COLO668 (cell line): ENCODE measurements around the gene RPS2.

Experiments
- DNase-seq: peaks from one replicate; lab custom pipeline; 2025; ENCODE audit not compliant: unreplicated experiment; lab: John Stamatoyannopoulos, UW

Gene RPS2

DNA sequence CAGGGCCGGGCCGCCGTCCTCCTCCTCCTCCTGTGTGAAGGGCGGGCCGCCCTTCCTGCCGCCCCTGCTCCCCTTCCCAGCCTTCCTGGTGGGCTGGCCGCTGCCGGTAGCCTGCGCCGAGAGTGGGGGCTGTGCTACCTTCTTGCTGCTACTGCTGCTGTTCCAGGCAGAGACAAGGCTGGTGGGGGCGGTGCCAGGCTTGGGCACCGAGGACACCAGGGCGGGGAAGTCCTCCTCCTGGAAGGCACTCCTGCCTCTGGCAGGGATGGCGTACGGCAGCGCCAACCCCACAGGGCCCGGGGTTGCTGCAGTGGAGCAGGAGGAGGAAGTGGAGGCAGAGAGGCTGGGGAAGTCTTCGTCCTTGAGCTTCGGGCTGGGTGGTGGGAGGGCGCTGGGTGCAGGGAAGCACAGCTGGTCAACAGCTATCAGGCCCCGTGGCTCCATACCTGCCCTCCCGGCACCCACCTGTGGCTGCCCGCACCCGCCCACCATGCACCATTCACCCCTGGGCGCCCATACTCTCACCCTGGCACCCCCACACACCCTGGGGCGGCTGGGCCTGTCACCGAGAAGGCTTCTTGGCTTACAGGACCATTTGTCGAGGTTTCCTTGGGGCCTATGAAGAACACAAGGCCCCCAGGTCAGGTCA lies 35.4 kb upstream of the RPS2 start:
- DNase-seq: no peak

DNA sequence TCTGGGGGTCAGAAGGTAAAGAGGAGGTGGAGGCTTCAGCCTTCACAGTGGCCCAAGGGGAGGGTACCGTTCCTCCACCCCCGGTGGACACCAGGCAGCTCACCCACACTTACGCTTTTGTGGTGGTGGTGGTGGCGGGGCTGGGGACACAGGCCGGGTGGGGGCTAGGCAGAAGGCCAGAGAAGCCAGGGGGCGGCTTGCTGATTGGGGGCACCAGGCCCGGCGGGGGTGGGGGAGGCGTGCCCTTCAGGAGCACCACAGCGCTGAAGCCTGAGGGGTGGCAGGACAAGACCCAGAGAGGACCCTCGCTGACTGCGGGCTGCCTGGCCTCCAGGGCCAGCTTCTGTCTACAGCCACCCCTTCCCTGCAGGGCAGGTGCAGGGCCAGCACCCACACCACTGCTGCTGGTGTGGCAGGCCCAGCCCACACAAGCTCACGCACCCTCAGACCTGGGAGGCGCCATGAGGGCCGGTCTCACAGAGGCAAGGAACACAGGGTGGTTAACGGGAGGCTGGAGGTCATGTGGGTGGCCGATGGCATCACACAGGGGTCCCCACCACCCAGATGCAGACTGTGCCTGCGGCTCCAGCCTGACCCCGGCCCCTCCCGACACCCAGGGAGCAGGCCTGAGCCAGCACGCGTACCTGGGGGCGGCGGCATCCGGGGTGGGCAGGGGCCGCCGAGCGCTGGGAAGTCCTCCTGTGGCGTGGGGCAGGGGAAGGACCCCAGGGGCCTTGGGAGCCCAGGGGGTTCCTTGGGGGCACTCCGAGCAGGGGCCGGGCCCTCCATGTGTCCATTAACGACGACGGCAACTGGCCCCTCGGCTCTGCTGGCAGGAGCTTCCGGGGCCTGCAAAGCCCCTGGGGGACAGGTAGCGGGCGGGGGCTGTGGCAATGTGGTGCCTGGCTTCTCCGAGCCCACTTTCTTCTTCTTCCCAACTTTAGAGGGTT lies 34.5 kb upstream of the RPS2 start:
- DNase-seq: no peak

DNA sequence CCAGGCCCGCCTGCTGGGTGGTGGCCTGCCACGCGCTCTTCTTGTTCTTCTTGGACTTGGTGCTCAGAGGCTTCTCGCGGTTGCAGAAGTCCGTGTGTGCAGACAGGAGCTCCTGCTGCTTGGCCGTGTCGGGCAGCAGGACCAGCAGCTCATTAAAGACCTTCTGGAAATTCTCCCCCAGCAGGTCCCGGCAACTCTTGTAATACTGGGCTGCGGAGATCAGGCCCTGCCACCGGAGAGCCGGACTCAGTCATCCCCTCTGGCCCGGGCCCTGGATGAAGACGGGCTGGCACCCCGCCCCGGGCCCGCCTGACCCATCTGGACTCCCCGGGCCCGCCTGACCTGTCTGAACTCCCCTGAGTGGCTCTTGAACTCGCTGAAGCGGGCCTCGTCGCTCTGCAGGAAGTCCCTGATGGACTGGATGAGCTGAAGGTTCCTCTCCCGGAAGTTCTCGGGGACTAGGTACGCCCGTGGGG lies 33.8 kb upstream of the RPS2 start:
- DNase-seq: no peak

DNA sequence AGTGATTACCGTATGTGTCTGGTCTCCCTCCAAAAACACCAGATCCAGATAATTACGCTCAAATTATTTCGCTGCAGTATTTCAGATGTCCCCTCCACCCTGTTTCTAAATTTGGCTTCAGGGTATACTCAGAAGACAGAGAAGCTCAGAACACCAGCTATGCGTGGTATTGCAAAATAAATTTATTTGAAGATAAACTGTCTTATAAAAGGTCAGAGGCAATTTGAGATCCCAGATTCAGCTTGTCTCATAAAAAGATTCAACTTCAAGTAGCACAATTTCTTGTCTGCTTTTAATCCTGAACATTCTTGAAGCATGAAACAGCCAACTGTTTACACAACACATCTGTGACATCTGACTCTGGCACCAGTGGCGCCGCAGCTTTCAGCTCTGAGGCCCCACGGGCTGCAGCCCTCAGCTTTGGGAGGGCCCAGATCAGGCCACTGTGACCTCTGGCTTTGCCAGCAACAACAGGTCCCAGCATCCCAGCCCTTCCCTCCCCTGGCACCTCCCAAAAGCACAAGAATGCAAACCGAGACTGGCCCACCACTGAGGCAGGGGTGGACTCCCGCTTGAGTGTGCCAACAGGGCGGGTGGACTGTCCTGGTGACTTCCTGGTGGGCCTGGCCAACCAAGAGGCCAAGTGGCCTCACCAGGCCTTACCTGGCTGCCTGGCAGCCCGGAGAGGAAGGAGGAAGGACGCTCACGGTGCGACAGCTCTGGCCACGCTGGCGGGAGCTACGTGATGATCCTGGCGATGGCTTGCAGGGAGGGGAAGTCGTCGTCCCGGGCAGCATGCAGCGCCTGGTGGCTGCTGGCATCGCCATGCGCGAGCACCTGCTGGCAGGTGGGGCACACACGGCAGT lies 33.1 kb upstream of the RPS2 start:
- no peak for DNase-seq

DNA sequence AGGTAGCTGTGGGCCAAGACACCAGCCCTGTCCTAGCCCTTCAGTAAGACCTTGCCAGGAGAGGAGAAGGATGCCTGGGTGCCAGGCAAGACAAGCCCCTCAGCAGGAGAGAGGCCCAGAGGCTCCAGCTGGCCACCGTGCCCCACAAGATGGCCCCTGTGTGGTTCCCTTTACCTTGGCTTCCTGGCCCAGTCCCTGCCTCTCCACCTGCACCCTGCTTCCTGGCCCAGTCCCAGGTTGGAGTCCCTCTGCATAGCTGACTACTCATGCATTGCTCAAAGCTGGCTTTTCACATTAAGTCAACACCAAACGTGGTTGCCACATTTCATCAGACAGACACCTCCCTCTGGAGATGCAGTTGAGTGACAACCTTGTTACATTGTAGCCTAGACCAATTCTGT lies 29.1 kb upstream of the RPS2 start:
- peak; percentile 60 for DNase-seq

DNA sequence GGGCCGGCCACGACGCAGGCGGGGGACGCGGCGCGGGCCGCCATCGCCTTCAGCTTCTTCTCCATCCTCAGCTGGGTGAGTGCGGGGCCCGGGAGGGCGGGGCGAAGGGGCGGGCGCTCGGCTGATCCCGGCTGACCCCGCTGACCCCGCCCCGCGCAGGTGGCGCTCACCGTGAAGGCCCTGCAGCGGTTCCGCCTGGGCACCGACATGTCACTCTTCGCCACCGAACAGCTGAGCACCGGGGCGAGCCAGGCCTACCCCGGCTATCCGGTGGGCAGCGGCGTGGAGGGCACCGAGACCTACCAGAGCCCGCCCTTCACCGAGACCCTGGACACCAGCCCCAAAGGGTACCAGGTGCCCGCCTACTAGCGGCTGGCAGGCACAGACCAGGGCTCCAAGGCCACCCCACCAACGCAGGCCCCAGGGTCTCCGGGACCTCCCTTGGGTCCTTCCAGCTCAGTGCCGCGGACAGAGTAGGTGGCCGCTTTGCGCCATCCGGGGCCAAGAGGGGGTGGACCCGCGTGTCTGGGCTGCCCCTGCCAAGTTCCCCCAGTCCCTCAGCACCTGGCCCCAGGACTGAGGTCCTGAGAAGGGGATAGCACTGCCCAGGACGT lies 28.2 kb upstream of the RPS2 start:
- DNase-seq: no peak

DNA sequence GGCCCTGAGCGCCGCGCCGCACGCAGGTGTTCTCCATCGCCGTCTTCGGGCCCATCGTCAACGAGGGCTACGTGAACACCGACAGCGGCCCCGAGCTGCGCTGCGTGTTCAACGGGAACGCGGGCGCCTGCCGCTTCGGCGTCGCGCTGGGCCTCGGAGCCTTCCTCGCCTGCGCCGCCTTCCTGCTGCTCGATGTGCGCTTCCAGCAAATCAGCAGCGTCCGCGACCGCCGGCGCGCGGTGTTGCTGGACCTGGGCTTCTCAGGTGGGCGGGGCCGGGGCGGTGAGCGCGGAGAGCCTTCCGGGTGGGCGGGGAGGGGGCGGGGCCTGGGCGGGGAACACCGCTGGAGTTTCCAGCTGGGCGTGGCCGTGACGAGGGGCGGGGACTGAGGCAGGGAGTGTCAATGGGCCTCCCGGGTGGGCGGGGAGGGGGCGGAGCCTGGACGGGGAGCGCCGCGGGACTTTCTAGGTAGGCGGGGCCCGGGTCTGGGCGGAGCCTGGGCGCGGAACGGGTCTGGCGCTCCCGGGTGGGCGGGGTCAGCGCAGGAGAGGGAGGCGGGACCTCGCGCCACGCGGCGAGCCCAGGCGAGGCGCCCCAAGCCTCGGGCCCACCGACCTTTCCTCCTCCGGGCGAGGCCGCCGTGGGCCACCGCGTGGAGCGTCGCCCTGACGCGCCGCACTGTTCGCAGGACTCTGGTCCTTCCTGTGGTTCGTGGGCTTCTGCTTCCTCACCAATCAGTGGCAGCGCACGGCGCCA lies 27.5 kb upstream of the RPS2 start:
- peak; percentile 91 for DNase-seq

DNA sequence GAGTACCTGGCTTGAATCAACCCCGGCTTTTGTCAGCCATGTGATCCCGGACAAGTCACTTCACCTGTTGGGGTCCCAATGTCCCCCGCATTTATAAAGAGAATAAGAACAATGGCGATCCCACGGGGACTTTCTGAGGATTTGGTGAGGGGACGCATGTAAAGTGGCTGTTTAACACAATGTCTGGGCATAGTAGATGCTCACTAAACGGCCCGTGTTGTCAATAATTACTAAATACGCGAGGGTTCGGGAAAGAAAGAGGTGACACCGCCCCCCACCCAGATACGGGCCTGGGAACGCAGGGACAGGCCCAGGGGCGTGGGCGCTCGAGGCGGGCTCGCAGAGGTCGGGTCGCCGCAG lies 26.9 kb upstream of the RPS2 start:
- DNase-seq: no peak

DNA sequence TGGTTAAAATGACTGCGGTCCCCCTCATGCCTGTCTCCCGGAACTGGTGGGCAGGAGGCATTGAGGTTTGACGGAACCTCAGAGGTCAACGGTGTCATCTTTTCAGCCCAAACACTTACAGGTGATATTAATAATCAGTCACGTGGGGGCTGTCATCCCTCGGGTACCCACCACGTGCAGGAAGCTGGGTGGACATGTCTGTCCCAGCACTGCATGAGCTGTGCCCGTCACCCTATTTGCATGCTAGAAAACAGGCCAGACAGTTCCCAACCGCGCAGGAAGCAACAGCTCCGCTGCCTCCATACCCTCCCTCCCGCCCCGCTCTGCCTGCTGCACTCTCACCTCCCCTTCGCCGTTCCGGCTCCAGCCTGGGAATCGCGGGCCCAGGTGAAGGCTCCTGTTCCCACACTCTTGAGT lies 26.5 kb upstream of the RPS2 start:
- DNase-seq: peak; percentile 13

DNA sequence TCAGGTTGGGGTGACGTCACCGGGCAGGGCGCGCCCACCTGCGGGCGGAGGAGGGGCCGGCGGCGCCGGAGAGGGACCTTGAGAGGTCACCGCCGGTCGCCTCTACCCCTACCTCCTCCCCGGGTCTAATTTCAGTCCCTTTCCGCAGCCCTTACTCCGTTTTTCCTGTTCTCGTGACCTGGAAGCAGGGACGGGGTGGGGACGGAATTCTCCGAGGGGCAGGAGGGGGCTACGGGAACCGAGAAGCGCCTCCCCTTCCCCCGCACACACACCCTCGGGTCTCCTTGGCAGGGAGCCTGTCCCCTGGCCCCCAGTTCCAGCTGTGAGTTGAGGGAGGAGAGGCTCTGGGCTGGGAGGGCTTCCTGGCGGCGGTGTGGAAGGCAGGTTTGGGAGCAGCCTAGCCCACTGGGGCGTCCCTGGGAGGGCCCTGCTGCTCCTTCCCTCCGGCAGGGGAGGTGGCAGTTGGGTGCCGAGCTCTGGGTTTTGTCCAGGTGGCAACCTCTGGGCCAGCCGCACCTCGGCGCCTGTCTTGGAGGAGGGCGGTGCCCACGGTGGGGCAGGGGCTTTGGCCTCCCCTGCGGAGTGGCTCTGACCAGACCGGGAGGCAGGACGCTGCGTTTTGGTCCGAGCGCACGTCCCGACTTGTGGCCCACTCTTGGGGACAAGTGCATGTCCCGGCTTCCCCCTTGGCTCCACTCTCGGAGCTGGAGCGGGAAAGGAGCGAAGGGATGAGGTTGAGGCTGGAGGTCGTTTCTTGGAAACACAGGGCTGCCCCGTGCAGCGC lies 25.9 kb upstream of the RPS2 start:
- peak; percentile 79 for DNase-seq

DNA sequence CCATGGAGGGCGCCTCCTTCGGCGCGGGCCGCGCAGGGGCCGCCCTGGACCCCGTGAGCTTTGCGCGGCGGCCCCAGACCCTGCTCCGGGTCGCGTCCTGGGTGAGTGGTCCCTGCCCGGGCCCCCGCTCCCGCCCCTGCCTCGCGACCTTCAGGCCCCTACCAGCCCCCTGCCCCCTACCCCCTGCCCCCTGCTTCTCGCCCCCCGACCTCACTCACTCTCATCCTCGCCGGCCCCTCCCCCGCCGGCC lies 25.4 kb upstream of the RPS2 start:
- DNase-seq: no peak

DNA sequence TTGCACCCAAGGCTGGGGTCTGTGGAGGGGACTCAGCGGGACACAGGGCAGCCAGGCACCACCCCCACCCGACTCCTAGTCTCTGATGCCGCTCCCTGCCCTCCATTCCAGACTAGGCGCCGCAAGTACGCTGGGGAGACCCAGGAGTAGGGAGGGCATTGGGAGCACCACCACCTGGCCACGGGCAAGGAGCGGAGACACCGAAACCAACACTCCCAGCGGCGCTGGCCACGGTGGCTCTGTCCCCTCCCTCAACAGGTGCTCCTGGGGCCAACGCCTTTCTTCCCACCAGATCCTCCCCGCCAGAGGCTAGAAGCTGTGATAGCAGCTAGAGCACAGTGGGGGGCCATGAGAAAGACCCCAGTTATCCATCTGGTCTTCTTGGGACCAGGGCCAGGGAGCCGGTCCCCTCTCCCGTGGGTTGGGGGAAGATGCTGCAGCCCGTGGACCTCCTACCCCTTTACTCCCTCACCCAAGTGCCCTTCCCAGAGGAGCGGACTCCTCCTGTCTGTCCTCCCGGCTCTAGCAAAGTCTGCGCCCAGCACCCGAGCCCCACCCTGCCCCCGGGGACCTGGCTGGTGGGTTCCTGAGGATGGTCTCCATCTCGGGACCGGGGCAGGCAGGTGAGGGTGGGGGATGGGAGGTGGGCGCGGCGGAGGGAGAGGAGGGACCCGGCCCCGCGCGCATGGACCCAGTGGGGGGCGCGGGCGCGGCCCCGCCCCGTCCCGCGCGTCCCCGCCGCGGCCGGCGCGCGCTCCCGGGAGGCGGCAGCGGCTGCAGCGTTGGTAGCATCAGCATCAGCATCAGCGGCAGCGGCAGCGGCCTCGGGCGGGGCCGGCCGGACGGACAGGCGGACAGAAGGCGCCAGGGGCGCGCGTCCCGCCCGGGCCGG lies 24.8 kb upstream of the RPS2 start, which contains the start of gene SYNGR3:
Gene SYNGR3, plus strand, starts transcription at position 762 of the 892 bp plus-strand sequence. CDS start 133 bp downstream, outside the sequence.
- peak; percentile 65 for DNase-seq

DNA sequence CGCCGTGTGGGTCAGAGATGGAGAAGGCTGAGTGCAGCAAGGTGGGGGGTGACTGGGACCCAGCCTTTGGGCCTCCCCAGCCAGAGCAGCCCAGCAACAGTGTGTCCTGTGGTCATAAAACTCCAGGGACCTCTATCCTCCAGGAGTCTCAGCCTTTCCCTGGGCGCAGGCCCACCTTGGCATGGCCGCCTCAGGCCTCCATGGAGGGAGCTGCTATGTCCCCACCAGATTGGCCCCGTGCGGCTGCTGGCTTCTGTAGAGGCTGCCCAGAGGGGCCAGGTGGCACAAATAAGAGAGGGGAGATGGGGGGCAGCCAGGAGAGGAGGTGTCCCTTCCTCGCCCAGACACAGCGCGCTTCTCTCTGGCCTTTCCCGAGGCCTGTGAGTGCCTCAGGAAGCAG lies 22.6 kb upstream of the RPS2 start:
- DNase-seq: no peak

DNA sequence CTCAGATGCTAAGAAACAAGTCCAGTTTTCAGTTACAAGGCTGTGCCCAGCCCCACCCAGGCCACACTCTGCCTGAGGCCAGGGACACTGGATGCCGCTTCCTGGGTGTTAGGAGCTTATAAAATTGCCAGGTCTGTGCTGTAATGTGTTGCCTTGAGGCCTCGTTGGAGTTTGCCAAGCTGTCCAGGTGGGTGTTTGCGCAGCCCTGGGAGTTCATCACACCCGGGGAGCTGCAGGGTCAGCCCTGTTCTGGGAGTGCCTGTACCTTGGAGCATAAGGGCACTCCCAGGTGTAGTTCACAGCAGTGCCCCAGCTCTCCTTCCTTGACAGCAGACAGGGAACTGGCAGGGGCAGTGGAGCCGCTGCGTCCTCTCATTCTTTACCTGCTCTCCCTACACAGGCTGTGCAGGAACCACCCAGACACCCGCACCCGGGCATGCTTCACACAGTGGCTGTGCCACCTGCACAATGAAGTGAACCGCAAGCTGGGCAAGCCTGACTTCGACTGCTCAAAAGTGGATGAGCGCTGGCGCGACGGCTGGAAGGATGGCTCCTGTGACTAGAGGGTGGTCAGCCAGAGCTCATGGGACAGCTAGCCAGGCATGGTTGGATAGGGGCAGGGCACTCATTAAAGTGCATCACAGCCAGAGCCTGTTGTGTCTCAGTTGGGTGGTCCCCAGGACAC lies 21.0 kb upstream of the RPS2 start:
- DNase-seq: no peak

DNA sequence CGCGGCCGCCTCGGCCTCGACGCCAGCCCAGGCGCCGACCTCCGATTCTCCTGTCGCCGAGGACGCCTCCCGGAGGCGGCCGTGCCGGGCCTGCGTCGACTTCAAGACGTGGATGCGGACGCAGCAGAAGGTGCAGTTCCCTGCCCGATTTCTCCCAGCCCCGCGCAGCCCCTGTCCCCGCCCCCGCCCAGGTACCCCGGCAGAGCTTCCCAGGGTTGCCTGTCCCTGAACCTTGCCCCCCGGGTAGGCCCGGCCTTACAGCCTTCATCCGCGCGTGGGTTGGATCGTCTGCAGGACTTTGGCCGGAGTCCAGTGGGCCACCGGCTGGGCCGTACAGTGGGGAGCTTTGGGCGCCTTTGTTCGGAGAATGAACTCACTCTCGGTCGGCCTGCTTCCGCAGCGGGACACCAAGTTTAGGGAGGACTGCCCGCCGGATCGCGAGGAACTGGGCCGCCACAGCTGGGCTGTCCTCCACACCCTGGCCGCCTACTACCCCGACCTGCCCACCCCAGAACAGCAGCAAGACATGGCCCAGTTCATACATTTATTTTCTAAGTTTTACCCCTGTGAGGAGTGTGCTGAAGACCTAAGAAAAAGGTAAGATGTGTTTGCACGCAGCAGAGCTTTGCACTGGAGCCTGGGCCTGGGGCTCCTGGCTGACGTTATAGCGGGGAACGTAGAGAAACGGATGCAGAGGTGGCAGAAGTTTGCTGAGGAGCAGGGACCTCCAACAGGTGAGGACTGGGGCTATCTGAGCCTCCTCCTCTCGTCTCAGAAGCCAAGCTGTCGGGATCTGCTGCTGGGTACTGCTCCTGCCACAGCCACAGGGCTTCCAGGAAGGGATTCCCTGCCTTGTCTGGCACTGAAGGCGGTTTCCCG lies 20.0 kb upstream of the RPS2 start:
- DNase-seq: no peak

DNA sequence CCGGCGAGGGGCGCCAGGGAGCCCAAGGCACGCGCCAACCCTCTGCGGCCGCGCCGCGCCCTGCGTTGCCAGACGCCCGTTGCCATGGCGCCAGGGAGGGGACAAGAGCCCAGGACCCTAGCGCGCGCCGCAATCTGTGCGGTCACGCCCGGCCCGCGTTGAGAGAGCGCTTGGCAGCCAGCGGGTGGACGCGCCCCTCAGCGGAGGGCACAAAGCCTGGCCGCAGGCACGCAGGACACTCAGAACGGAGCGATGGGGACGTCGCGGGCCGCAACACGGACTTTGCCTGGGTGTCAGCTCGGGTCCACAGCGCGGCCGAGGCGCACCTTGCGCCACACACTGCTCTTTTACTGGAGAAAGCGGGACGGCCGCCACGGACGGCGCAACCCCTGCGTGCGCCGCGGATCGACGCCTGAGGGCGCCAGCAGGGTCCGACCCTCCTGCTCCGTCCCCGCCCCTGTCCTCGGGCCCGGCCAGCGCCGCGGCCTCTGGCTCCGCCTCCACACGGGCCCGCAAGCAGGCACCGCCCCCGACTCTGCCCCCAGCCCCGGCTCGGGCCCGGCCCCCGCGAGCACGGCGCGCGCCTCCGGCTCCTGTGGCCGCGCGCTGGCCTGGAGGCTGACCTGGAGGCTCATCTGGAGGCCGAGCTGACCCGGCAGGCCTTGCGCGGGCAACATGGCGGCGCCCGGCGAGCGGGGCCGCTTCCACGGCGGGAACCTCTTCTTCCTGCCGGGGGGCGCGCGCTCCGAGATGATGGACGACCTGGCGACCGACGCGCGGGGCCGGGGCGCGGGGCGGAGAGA lies 19.1 kb upstream of the RPS2 start, which contains the start of gene GFER:
Gene GFER, plus strand, starts transcription at position 650 of the 803 bp plus-strand sequence. Its CDS starts 26 bp downstream, at position 676.
- DNase-seq: peak; percentile 92
